GM10248 (cell line): ENCODE measurements around the gene ATP11A.

Experiments
- CTCF ChIA-PET: fragments of 300-600 bp; sonication (Branson Sonifier 250); formaldehyde crosslinking; extraction: SDS; loops from one replicate; lab custom pipeline; 2021; ENCODE audit warnings: antibody characterized with exemption; lab: Yijun Ruan, JAX
- POLR2A ChIA-PET: fragments of 350-650 bp; sonication (Branson Sonifier 250); formaldehyde crosslinking; extraction: SDS; loops from one replicate; lab custom pipeline; 2020; ENCODE audit warnings: antibody characterized with exemption; lab: Yijun Ruan, JAX
- DNase-seq: peaks from one replicate; pipeline ENCODE4 v3.0.0; 2012; ENCODE audit errors: extremely low spot score
- CTCF ChIP-seq: IDR thresholded peaks from 2 replicates; pipeline ENCODE4 v1.5.1; 2012; ENCODE audit warnings: mild to moderate bottlenecking, low read depth; ENCODE audit errors: extremely low read depth, missing control alignments, control extremely low read depth

The ATP11A gene

GRCh38 chr13:112791663-112792440, 102.0 kb downstream of the ATP11A start:
- no peak for DNase-seq
- ChIA-PET POLR2A (interaction anchor here (0.6 kb wide), 1 partner anchor 1877 kb away, joined by 5 read pairs; the partner anchor contains the start of gene ANKRD10), CTCF (interaction anchor here (0.7 to 1.8 kb wide), 2 partner anchors 7 to 9 kb away, joined by 4 read pairs; no protein-coding TSS in a partner anchor)
- no peak for TF ChIP-seq CTCF

- TF ChIP-seq CTCF = no peak
- DNase-seq = no peak
- ChIA-PET CTCF (interaction anchor here (0.7 to 1.8 kb wide), 2 partner anchors 8 to 9 kb away, joined by 4 read pairs; no protein-coding TSS in a partner anchor), POLR2A (interaction anchor here (0.6 kb wide), 1 partner anchor 1877 kb away, joined by 5 read pairs; the partner anchor contains the start of gene ANKRD10)
These were observed 102.7 kb downstream of the ATP11A start for GRCh38 chr13:112792511-112792910.

GRCh38 chr13:112793545-112794445, 104.0 kb downstream of the ATP11A start:
- DNase-seq = no peak
- TF ChIP-seq CTCF = no peak
- CTCF ChIA-PET = interaction anchor here (0.9 to 1.8 kb wide), 3 partner anchors 9 to 81 kb away, joined by 3 to 4 read pairs (median 3); no protein-coding TSS in a partner anchor
- POLR2A ChIA-PET = no interaction called here

GRCh38 chr13:112795277-112795676, 105.4 kb downstream of the ATP11A start:
- no peak for TF ChIP-seq CTCF
- CTCF ChIA-PET = no interaction called here
- DNase-seq = no peak
- POLR2A ChIA-PET = no interaction called here

GRCh38 chr13:112796190-112796915, 106.5 kb downstream of the ATP11A start:
- no peak for DNase-seq
- no peak for TF ChIP-seq CTCF
- CTCF ChIA-PET = no interaction called here
- POLR2A ChIA-PET = no interaction called here

GRCh38 chr13:112799394-112799793, 109.6 kb downstream of the ATP11A start:
- no peak for TF ChIP-seq CTCF
- CTCF ChIA-PET = no interaction called here
- no peak for DNase-seq
- POLR2A ChIA-PET = no interaction called here
